Endometrium (tissue), 2 donors: ENCODE measurements around the gene ETFDH.
"Not testable (repeated sequence)": the region's sequence is repeated elsewhere in the genome, so short reads cannot be mapped to it uniquely, and the experiment has no call there.

Source experiments
- FAIRE-seq: peaks from 2 replicates; lab custom pipeline; 2012; peaks lifted over from hg19 to GRCh38; lab: Jason Lieb, UNC
- donor health status: control.
- donor health status: control.

ETFDH gene

GRCh38 chr4:158678767-158679166 is 6.7 kb downstream of the ETFDH start:
- no peak for FAIRE-seq

- FAIRE-seq, result no peak
These were observed 9.5 kb downstream of the ETFDH start for GRCh38 chr4:158681629-158682028.

GRCh38 chr4:158682066-158682465 is 10.0 kb downstream of the ETFDH start:
- no peak for FAIRE-seq

GRCh38 chr4:158688813-158689212 is 16.7 kb downstream of the ETFDH start:
- FAIRE-seq, result no peak

- FAIRE-seq, result no peak
These were observed 32.2 kb downstream of the ETFDH start for GRCh38 chr4:158704274-158704673.

- no peak for FAIRE-seq
These were observed 38.7 kb downstream of the ETFDH start for GRCh38 chr4:158710814-158711213.

- FAIRE-seq, result not testable (repeated sequence)
These were observed 40.5 kb downstream of the ETFDH start for GRCh38 chr4:158712622-158713021.

- FAIRE-seq, result peak; percentile 69
These were observed 42.8 kb downstream of the ETFDH start for GRCh38 chr4:158714937-158715336.

- FAIRE-seq, result no peak
These were observed 43.7 kb downstream of the ETFDH start for GRCh38 chr4:158715802-158716201.

GRCh38 chr4:158721680-158722079 is 49.6 kb downstream of the ETFDH start:
- no peak for FAIRE-seq

GRCh38 chr4:158722291-158722916 is 50.3 kb downstream of the ETFDH start:
- no peak for FAIRE-seq

- FAIRE-seq, result peak; percentile 21
These were observed 51.1 kb downstream of the ETFDH start, which contains the start of gene PPID for GRCh38 chr4:158722917-158723793. TSS of gene PPID (minus strand) at chr4:158723396. CDS start at chr4:158723288, 108 bp downstream.

- no peak for FAIRE-seq
These were observed 52.5 kb downstream of the ETFDH start for GRCh38 chr4:158724637-158725036.

- FAIRE-seq, result no peak
These were observed 54.5 kb downstream of the ETFDH start for GRCh38 chr4:158726633-158727032.

GRCh38 chr4:158728236-158728635 is 56.1 kb downstream of the ETFDH start:
- FAIRE-seq, result no peak

- FAIRE-seq, result peak; percentile 74
These were observed 57.8 kb downstream of the ETFDH start for GRCh38 chr4:158729716-158730559.

- FAIRE-seq, result no peak
These were observed 66.8 kb downstream of the ETFDH start for GRCh38 chr4:158738866-158739265.

GRCh38 chr4:158739600-158739999 is 67.5 kb downstream of the ETFDH start:
- no peak for FAIRE-seq

GRCh38 chr4:158741326-158742021 is 69.4 kb downstream of the ETFDH start:
- FAIRE-seq, result no peak

- FAIRE-seq, result not testable (repeated sequence)
These were observed 74.4 kb downstream of the ETFDH start for GRCh38 chr4:158746537-158746936.

- no peak for FAIRE-seq
These were observed 78.3 kb downstream of the ETFDH start for GRCh38 chr4:158750379-158750778.
